GM23338 (cell line): ENCODE data around the gene RAD51B. TPM values are rescaled to one million over a fixed set of nuclear protein-coding genes. Genes with fewer than 3 reads are reported as not detected.

Experiments used
- EZH2 ChIP-seq: fragments of 200-600 bp; sonication (generic); IDR thresholded peaks from one replicate; pipeline ENCODE4 v1.8.0; 2017; ENCODE audit warnings: antibody characterized with exemption, mild to moderate bottlenecking, low read depth; ENCODE audit not compliant: unreplicated experiment
- EZH2phosphoT487 ChIP-seq: fragments of 200-600 bp; sonication (generic); IDR thresholded peaks from one replicate; pipeline ENCODE4 v1.8.1; 2018; ENCODE audit warnings: antibody characterized with exemption; ENCODE audit not compliant: unreplicated experiment
- NANOG ChIP-seq: IDR thresholded peaks from 2 replicates; pipeline ENCODE4 v1.6.1; 2016; ENCODE audit warnings: antibody characterized with exemption, borderline replicate concordance
- POLR2AphosphoS5 ChIP-seq: IDR thresholded peaks from 2 replicates; pipeline ENCODE4 v1.6.1; 2016; ENCODE audit warnings: antibody characterized with exemption, low read depth
- STAT1 ChIP-seq: IDR thresholded peaks from one replicate; pipeline ENCODE4 v1.6.1; 2016; ENCODE audit warnings: antibody characterized with exemption; ENCODE audit not compliant: unreplicated experiment
- ZNF114 ChIP-seq: fragments of 250-450 bp; sonication (Bioruptor Pico); IDR thresholded peaks from 2 replicates; pipeline ENCODE4 v1.5.0; 2020; ENCODE audit warnings: mild to moderate bottlenecking, moderate library complexity
- polyA plus RNA-seq: library from polyadenylated mRNA; unstranded; fragments of >200 nt; fragmentation: Nextera tagmentation; extraction: Ambion mirVana; gene quantifications from 2 replicates; pipeline ENCODE4 v1.2.1, GENCODE V29; 2016
- total RNA-seq: library from RNA; depleted of rRNA; stranded (reverse); fragments of >200 nt; shearing (Covaris generic); gene quantifications from 2 replicates; pipeline ENCODE4 v1.2.3, GENCODE V29; 2014
- TF ChIP-seq, protein P1 (sequence below): fragments of 250-450 bp; sonication (Bioruptor Pico); IDR thresholded peaks from 2 replicates; pipeline ENCODE4 v1.5.0; 2020; ENCODE audit warnings: mild to moderate bottlenecking, moderate library complexity
- TF ChIP-seq, protein P2 (sequence below): IDR thresholded peaks from 2 replicates; pipeline ENCODE4 v1.6.1; 2016; ENCODE audit warnings: antibody characterized with exemption

The RAD51B gene
- total and polyA plus RNA-seq, 2 experiments from 2014 or later: 15.7 to 29.1 TPM

DNA sequence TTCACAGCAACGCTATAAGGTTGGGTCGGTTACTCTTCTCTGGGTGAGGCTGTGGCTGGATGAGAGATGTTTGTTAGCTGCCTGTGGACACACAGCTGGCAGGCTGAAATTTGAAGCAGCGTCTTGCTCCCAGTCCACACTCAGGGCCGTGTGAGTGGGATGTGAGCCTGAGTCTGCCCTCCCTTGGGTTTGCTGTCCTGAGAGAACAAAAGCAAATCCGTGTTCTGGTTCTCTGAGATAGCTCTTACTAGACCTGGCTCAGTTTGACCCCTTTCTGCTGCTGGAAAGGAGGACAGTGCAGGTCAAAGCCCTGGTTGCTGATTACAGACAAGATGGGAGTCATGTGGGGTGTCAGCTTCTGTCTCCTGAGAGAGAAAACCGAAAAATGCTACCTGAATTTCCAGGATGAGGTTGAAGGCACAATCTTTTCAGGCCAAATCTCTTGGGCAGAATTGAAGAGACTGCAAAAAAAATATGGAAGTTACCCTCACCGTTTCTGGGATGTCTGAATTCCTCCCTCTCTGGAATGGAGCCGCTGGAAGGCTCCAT is 702.5 kb downstream of the RAD51B start (continued):
- TF ChIP-seq, protein P1, sequence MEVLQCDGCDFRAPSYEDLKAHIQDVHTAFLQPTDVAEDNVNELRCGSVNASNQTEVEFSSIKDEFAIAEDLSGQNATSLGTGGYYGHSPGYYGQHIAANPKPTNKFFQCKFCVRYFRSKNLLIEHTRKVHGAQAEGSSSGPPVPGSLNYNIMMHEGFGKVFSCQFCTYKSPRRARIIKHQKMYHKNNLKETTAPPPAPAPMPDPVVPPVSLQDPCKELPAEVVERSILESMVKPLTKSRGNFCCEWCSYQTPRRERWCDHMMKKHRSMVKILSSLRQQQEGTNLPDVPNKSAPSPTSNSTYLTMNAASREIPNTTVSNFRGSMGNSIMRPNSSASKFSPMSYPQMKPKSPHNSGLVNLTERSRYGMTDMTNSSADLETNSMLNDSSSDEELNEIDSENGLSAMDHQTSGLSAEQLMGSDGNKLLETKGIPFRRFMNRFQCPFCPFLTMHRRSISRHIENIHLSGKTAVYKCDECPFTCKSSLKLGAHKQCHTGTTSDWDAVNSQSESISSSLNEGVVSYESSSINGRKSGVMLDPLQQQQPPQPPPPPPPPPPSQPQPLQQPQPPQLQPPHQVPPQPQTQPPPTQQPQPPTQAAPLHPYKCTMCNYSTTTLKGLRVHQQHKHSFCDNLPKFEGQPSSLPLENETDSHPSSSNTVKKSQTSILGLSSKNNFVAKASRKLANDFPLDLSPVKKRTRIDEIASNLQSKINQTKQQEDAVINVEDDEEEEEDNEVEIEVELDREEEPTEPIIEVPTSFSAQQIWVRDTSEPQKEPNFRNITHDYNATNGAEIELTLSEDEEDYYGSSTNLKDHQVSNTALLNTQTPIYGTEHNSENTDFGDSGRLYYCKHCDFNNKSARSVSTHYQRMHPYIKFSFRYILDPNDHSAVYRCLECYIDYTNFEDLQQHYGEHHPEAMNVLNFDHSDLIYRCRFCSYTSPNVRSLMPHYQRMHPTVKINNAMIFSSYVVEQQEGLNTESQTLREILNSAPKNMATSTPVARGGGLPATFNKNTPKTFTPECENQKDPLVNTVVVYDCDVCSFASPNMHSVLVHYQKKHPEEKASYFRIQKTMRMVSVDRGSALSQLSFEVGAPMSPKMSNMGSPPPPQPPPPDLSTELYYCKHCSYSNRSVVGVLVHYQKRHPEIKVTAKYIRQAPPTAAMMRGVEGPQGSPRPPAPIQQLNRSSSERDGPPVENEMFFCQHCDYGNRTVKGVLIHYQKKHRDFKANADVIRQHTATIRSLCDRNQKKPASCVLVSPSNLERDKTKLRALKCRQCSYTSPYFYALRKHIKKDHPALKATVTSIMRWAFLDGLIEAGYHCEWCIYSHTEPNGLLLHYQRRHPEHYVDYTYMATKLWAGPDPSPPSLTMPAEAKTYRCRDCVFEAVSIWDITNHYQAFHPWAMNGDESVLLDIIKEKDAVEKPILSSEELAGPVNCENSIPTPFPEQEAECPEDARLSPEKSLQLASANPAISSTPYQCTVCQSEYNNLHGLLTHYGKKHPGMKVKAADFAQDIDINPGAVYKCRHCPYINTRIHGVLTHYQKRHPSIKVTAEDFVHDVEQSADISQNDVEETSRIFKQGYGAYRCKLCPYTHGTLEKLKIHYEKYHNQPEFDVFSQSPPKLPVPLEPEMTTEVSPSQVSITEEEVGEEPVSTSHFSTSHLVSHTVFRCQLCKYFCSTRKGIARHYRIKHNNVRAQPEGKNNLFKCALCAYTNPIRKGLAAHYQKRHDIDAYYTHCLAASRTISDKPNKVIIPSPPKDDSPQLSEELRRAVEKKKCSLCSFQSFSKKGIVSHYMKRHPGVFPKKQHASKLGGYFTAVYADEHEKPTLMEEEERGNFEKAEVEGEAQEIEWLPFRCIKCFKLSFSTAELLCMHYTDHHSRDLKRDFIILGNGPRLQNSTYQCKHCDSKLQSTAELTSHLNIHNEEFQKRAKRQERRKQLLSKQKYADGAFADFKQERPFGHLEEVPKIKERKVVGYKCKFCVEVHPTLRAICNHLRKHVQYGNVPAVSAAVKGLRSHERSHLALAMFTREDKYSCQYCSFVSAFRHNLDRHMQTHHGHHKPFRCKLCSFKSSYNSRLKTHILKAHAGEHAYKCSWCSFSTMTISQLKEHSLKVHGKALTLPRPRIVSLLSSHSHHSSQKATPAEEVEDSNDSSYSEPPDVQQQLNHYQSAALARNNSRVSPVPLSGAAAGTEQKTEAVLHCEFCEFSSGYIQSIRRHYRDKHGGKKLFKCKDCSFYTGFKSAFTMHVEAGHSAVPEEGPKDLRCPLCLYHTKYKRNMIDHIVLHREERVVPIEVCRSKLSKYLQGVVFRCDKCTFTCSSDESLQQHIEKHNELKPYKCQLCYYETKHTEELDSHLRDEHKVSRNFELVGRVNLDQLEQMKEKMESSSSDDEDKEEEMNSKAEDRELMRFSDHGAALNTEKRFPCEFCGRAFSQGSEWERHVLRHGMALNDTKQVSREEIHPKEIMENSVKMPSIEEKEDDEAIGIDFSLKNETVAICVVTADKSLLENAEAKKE: no peak
- no peak for TF ChIP-seq STAT1
- TF ChIP-seq EZH2phosphoT487: no peak
- no peak for TF ChIP-seq EZH2
- no peak for TF ChIP-seq NANOG
- no peak for TF ChIP-seq POLR2AphosphoS5
- TF ChIP-seq, protein P2, sequence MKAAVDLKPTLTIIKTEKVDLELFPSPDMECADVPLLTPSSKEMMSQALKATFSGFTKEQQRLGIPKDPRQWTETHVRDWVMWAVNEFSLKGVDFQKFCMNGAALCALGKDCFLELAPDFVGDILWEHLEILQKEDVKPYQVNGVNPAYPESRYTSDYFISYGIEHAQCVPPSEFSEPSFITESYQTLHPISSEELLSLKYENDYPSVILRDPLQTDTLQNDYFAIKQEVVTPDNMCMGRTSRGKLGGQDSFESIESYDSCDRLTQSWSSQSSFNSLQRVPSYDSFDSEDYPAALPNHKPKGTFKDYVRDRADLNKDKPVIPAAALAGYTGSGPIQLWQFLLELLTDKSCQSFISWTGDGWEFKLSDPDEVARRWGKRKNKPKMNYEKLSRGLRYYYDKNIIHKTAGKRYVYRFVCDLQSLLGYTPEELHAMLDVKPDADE: no peak
- no peak for TF ChIP-seq ZNF114
